Astrocyte (in vitro differentiated cells and primary cell): ENCODE measurements around the gene SLC37A1. TPM values are rescaled to one million over a fixed set of nuclear protein-coding genes. Genes with fewer than 3 reads are reported as not detected.

Source experiments
- DNase-seq: peaks from one replicate; pipeline ENCODE4 v3.0.0-alpha.2; 2010; ENCODE audit warnings: low read depth
- FAIRE-seq: peaks from 2 replicates; lab custom pipeline; 2011; peaks lifted over from hg19 to GRCh38; lab: Jason Lieb, UNC
- H2AFZ ChIP-seq: 2 replicates; pipeline ENCODE4 v1.6.0; 2012; ENCODE audit warnings: low read depth, low read length, inconsistent platforms
- H3K27ac ChIP-seq: 2 replicates; pipeline ENCODE4 v1.5.1; 2011; ENCODE audit warnings: low read depth, low read length, inconsistent platforms
- H3K27me3 ChIP-seq: 2 replicates; pipeline ENCODE4 v1.6.0; 2011; ENCODE audit warnings: low read length, inconsistent platforms; ENCODE audit not compliant: insufficient read depth
- H3K36me3 ChIP-seq: 2 replicates; pipeline ENCODE4 v1.5.1; 2011; ENCODE audit warnings: low read length, inconsistent platforms; ENCODE audit not compliant: insufficient read depth
- H3K4me1 ChIP-seq: 2 replicates; pipeline ENCODE4 v1.5.1; 2011; ENCODE audit warnings: low read length, inconsistent platforms; ENCODE audit not compliant: insufficient read depth
- H3K4me2 ChIP-seq: 2 replicates; pipeline ENCODE4 v1.6.0; 2012; ENCODE audit warnings: low read length, inconsistent platforms
- H3K4me3 ChIP-seq: 2 replicates; pipeline ENCODE4 v1.5.1; 2011; ENCODE audit warnings: low read depth, mild to moderate bottlenecking, low read length, inconsistent platforms; ENCODE audit not compliant: insufficient read depth
- H3K79me2 ChIP-seq: 2 replicates; pipeline ENCODE4 v1.6.0; 2012; ENCODE audit warnings: mild to moderate bottlenecking, low read length, inconsistent platforms; ENCODE audit not compliant: insufficient read depth
- H3K9ac ChIP-seq: 2 replicates; pipeline ENCODE4 v1.6.0; 2012; ENCODE audit warnings: mild to moderate bottlenecking, low read length, inconsistent platforms
- H3K9me3 ChIP-seq: 2 replicates; pipeline ENCODE4 v1.5.1; 2012; ENCODE audit warnings: low read depth, mild to moderate bottlenecking, low read length, inconsistent platforms; ENCODE audit not compliant: insufficient read depth
- H4K20me1 ChIP-seq: 2 replicates; pipeline ENCODE4 v1.6.0; 2012; ENCODE audit warnings: low read length, inconsistent platforms; ENCODE audit not compliant: insufficient read depth
- H3K27ac Mint-ChIP-seq: one replicate; pipeline ENCODE4 v1.8.0; 2021; ENCODE audit warnings: mild to moderate bottlenecking, mixed read lengths; ENCODE audit not compliant: unreplicated experiment
- H3K27me3 Mint-ChIP-seq: one replicate; pipeline ENCODE4 v1.8.0; 2021; ENCODE audit warnings: low read depth, mixed read lengths; ENCODE audit not compliant: unreplicated experiment
- H3K36me3 Mint-ChIP-seq: one replicate; pipeline ENCODE4 v1.8.0; 2021; ENCODE audit warnings: low read depth, mixed read lengths; ENCODE audit not compliant: unreplicated experiment
- H3K4me1 Mint-ChIP-seq: one replicate; pipeline ENCODE4 v1.8.0; 2021; ENCODE audit warnings: low read depth, mixed read lengths; ENCODE audit not compliant: unreplicated experiment
- H3K4me3 Mint-ChIP-seq: one replicate; pipeline ENCODE4 v1.8.0; 2021; ENCODE audit warnings: mild to moderate bottlenecking, moderate library complexity, mixed read lengths; ENCODE audit not compliant: unreplicated experiment
- H3K9me3 Mint-ChIP-seq: one replicate; pipeline ENCODE4 v1.8.0; 2021; ENCODE audit warnings: mild to moderate bottlenecking, mixed read lengths; ENCODE audit not compliant: unreplicated experiment
- EZH2 ChIP-seq: IDR thresholded peaks from 2 replicates; pipeline ENCODE4 v1.6.1; 2012; ENCODE audit warnings: mild to moderate bottlenecking, low read length, inconsistent platforms; ENCODE audit not compliant: insufficient read depth
- total RNA-seq: library from RNA; stranded (reverse); gene quantifications from 2 replicates; pipeline ENCODE4 v1.2.1, GENCODE V29; 2021
- TF ChIP-seq, protein P1 (sequence below): IDR thresholded peaks from 2 replicates; pipeline ENCODE4 v1.5.1; 2011; ENCODE audit warnings: low read depth, mild to moderate bottlenecking, inconsistent platforms, low read length, moderate library complexity; ENCODE audit not compliant: insufficient read depth

SLC37A1 gene
- total RNA-seq, 1 donor from 2014 or later, result 6.9 TPM

DNA sequence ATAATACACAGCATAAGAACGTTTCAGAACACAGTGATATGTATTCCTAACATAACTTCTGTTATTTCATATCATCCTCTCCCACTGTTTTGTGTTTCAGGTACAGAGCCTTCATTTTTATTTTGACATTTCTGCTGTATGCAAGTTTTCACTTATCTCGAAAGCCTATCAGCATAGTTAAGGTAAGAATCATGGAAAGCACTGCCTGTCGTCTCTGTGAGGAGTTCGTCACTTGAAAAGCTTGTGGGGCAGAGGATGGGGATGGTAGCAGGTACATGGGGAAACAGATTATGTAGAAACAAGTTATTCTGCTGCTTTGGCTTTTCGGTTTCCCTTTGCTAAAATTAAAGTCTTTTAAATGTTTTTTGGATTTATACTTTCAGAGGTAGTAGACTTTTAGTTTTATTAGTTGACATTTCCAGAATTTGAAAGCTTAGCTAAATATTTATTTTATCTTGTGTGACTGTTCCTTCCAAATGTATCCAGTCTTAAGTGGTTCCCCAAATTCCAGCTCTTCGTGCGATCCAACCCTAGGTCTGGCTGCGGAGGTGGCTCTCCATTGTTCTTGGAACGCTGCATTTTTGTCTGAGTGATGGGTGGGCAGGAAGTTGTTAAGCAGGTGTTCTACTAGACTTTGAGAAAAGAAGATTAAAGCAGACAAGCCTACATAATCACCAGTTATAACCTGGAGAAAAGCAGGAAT lies 12.2 kb downstream of the SLC37A1 start:
- Histone ChIP-seq H3K4me3 (no peak overlapping the region), H3K36me3 (no peaks in the 10 kb centered on the region), H3K27me3 (peaks cover 3% of the 10 kb centered on the region), H2AFZ (no peak overlapping the region), H3K9me3 (no peaks in the 10 kb centered on the region), H3K4me2 (no peak overlapping the region), H4K20me1 (no peaks in the 10 kb centered on the region), H3K79me2 (no peaks in the 10 kb centered on the region), H3K4me1 (peaks cover 15% of the 10 kb centered on the region), H3K9ac (no peak overlapping the region), H3K27ac (no peak overlapping the region)
- TF ChIP-seq, protein P1, sequence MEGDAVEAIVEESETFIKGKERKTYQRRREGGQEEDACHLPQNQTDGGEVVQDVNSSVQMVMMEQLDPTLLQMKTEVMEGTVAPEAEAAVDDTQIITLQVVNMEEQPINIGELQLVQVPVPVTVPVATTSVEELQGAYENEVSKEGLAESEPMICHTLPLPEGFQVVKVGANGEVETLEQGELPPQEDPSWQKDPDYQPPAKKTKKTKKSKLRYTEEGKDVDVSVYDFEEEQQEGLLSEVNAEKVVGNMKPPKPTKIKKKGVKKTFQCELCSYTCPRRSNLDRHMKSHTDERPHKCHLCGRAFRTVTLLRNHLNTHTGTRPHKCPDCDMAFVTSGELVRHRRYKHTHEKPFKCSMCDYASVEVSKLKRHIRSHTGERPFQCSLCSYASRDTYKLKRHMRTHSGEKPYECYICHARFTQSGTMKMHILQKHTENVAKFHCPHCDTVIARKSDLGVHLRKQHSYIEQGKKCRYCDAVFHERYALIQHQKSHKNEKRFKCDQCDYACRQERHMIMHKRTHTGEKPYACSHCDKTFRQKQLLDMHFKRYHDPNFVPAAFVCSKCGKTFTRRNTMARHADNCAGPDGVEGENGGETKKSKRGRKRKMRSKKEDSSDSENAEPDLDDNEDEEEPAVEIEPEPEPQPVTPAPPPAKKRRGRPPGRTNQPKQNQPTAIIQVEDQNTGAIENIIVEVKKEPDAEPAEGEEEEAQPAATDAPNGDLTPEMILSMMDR, result no peak
- no peak for TF ChIP-seq EZH2
- H3K4me3 Mint-ChIP-seq, result no peak overlapping the region
- H3K27me3 Mint-ChIP-seq, result peaks cover 10% of the 10 kb centered on the region
- no peak for DNase-seq
- FAIRE-seq, result no peak
- peaks cover 14% of the 10 kb centered on the region for H3K4me1 Mint-ChIP-seq
- peaks cover 13% of the 10 kb centered on the region for H3K36me3 Mint-ChIP-seq
- no peaks in the 10 kb centered on the region for H3K9me3 Mint-ChIP-seq
- H3K27ac Mint-ChIP-seq, result no peak overlapping the region

DNA sequence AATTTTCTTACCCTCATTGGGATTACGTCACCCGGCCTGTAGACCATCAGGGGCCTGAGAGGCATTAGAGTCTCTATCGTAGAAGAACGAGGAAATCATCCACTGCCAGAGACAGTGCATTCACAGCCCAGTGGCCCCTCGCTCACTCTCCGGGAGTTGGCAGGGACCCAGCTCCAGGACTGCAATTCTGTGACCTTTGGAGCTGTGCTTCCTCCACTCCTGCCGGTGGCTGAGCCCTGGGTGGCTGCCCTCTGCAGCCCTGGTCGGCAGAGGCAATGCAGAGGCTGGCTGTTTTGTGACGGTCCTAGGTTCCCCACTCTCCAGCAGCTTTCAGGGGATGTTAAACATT lies 12.7 kb downstream of the SLC37A1 start:
- peaks cover 15% of the 10 kb centered on the region for H3K4me1 ChIP-seq
- no peak overlapping the region for H3K4me3 Mint-ChIP-seq
- H3K4me2 ChIP-seq, result no peak overlapping the region
- H3K9me3 Mint-ChIP-seq, result no peaks in the 10 kb centered on the region
- no peak overlapping the region for H2AFZ ChIP-seq
- H3K4me1 Mint-ChIP-seq, result peaks cover 14% of the 10 kb centered on the region
- FAIRE-seq, result no peak
- no peak overlapping the region for H3K4me3 ChIP-seq
- no peak for DNase-seq
- no peaks in the 10 kb centered on the region for H3K36me3 ChIP-seq
- no peaks in the 10 kb centered on the region for H3K79me2 ChIP-seq
- peaks cover 5% of the 10 kb centered on the region for H3K27me3 ChIP-seq
- peaks cover 10% of the 10 kb centered on the region for H3K27me3 Mint-ChIP-seq
- peaks cover 10% of the 10 kb centered on the region for H3K36me3 Mint-ChIP-seq
- TF ChIP-seq, protein P1, result no peak
- TF ChIP-seq EZH2, result no peak
- no peak overlapping the region for H3K9ac ChIP-seq
- no peak overlapping the region for H3K27ac ChIP-seq
- H3K9me3 ChIP-seq, result no peaks in the 10 kb centered on the region
- H4K20me1 ChIP-seq, result no peaks in the 10 kb centered on the region
- no peak overlapping the region for H3K27ac Mint-ChIP-seq

DNA sequence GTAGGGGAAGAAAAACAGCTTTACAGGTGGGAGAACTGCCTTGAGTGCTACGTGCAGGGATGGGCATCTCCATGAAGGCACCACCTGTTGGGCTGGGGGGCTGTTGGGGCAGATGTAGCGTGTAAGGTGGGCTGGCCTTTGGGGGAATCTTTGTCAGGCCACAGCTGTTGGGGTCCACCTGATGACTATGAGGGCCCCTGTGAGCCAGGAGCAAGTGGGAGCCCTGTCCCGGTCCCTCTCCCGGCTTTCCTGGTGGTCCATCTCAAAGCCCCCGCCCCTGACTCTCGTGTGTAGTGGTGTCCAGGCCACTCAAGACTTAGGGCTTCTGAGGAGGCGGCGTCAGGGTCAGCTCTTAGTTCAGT lies 13.5 kb downstream of the SLC37A1 start:
- no peaks in the 10 kb centered on the region for H3K36me3 ChIP-seq
- no peak overlapping the region for H3K4me2 ChIP-seq
- H3K9me3 ChIP-seq, result no peaks in the 10 kb centered on the region
- Mint-ChIP-seq H3K4me1 (peaks cover 14% of the 10 kb centered on the region), H3K27ac (no peak overlapping the region), H3K4me3 (no peak overlapping the region), H3K9me3 (no peaks in the 10 kb centered on the region), H3K27me3 (peaks cover 10% of the 10 kb centered on the region), H3K36me3 (peaks cover 10% of the 10 kb centered on the region)
- peaks cover 8% of the 10 kb centered on the region for H3K27me3 ChIP-seq
- H3K4me1 ChIP-seq, result peaks cover 15% of the 10 kb centered on the region
- FAIRE-seq, result no peak
- TF ChIP-seq EZH2, result no peak
- TF ChIP-seq, protein P1, result no peak
- no peaks in the 10 kb centered on the region for H3K79me2 ChIP-seq
- H3K4me3 ChIP-seq, result no peak overlapping the region
- no peak overlapping the region for H2AFZ ChIP-seq
- no peak overlapping the region for H3K27ac ChIP-seq
- no peak overlapping the region for H3K9ac ChIP-seq
- no peaks in the 10 kb centered on the region for H4K20me1 ChIP-seq
- DNase-seq, result no peak
